Measurements from ENCODE around the gene RGS11.
A peak's percentile ranks its signal among the peaks of the same experiment; 100 is the strongest.

Gene RGS11

DNA sequence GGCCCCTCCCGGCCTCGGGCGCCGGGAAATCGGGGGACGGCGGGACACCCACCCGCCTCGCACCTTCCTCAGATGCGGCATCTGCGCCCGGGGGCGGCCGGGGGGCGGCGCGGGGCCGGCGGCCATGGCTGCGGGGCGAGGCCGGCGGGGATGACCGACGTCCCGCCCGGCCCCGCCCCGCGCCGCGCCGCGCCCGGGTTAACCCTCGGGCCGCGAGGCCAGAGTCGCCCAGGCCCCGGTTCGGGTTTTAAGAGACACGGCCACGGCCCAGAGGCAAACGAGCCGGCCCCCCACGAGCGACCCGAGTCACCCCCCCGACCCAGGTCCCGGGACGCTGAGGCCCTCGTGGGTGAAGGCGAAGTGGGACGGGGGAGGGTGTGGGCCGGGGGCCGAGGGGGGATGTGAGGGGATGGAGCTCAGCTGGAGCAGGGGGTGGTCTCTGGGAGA, at the start of gene RGS11:
Gene RGS11 (minus strand): TSS at position 159 of the 447 bp plus-strand sequence. CDS start 33 bp downstream, at position 126.
- DNase-seq = no peak

DNA sequence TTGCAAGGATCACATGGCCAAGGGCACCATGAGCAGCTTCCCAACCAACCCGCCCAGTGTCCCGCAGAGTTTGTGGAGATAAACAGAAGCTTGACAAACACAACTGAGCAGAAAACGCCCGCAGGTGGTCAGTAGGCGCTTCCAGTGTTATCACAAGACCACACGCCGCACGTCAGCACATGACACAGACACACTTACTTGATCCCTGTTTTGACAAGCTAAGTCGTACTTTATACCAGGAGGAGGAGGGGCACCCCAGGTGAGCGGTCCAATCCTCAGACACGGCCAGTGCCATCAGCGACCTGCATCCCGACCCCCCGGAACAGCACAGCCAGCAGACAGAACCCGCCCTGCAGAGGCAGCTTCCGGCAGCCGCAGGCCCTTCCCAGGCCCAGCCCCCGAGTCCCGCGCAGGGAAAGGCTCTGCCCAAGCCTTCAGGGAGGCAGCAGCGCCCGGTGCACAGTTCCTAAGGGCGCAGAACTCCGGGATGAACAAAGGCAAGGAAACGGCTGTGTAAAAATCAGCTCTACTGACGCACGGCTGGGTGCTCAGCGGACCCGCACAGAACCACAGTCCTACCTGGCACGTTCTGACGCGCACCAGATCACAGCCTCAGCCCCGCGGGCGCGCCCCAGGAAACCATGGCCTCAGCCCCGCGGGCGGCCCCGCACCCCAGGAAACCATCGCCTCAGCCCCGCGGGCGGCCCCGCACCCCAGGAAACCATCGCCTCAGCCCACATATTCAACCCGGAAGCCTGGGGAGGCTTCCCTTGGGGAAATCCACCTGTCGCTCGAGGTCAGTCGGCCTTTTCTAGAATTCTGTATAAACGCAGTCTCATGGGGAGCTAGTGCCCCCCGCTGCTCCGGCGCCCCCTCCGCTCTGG, 48.9 kb upstream of the RGS11 start:
- DNase-seq = no peak

GRCh38 chr16:324201-324450, 48.4 kb upstream of the RGS11 start:
- DNase-seq = no peak

DNA sequence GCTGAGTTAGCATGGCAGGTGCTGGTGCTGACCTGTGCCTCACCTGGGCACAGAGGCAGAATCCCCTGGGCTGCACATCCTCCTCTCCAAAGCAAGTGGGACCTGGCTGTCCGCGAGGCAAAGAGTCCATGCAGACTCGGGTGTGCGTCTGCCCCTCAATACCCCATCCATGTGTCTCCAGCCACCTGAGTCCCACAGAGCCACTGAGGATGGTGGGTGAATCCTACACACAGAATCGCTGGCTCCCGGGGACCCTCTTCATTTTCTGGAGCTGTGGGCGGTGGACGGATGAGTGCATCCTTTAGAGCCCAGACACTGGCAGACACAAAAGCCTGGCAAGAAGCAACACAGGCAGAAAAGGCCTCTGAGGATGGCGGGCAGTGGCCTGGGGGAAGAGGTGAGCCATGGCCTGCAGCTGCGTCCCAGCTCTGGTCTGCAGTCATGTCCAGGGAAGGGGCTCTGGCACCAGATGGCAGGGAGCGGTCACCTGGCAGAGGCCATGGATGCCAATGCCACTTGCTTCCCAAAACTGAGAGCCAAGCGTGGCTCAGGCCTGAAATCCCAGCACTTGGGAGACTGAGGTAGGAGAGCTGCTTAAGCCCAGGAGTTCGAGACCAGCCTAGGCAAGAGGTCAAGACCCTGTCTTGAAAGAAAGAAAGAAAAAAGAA, 46.9 kb upstream of the RGS11 start:
- DNase-seq = no peak

DNA sequence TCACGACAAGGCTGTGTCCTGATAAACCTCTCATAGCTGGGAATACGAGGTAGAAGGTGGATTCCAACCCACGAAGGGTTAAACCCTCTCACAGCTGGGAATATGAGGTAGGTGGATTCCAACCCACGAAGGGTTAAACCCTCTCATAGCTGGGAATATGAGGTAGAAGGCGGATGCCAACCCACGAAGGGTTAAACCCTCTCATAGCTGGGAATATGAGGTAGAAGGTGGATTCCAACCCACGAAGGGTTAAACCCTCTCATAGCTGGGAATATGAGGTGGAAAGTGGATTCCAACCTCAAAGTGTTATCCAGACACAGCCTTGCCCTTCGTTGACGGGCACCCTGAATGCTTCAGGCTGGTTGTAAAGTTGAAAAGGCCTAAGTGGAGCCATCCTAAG, 45.8 kb upstream of the RGS11 start:
- DNase-seq = no peak

DNA sequence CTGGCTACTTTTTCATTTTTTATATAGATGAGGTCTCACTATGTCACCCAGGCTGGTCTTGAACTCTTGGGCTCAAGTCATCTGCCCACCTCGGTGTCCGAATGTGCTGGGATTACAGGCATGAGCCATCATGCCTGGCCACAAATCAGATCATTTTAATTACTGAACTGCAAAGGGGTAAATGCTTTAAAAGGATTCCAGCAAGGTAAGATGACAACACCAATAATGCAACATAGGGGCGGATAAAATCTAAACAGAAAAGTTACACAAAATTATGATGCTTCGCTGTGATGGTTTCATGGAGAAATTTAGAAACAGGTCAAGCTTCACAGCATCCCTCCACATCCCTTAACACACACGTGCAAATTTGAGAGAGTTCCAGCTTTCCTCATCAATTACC, 44.5 kb upstream of the RGS11 start:
- no peak for DNase-seq

DNA sequence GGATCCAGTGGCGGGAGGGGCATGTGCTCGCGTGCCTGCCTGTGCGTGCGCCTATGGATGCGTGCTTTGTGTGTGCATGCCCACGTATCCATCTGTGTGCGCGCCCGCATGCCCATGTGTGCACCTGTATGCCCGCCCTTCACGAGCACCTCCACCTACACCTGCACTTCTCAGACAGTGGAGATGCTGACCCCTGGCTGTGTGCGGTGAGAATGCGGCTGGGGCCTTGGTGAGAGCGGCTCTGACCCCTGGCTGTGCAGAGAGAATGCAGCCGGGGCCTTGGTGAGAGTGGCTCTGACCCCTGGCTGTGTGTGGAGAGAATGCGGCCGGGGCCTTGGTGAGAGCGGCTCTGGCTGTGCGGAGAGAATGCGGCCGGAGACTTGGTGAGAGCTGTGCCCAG, 42.9 kb upstream of the RGS11 start:
- no peak for DNase-seq

DNA sequence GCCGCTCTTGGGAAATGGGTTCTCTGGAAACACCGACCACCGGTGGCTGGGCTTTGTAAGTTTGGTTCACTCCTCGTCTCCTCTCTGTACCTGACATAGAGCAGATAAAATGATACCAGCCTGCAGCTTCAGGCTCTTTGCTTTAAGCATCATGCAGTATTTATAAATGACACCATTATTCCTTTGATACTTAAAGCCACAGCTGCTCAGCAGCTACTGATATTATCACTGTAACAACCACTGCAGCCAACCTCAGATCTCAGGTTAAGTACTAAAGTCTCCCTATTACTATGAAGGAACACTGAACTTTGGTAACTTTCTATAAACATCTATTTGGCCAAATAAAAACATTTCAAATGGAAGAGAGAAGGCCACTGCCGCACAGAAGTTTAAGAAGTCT, 41.8 kb upstream of the RGS11 start:
- DNase-seq = no peak

GRCh38 chr16:316741-317464, 41.2 kb upstream of the RGS11 start:
- no peak for DNase-seq

DNA sequence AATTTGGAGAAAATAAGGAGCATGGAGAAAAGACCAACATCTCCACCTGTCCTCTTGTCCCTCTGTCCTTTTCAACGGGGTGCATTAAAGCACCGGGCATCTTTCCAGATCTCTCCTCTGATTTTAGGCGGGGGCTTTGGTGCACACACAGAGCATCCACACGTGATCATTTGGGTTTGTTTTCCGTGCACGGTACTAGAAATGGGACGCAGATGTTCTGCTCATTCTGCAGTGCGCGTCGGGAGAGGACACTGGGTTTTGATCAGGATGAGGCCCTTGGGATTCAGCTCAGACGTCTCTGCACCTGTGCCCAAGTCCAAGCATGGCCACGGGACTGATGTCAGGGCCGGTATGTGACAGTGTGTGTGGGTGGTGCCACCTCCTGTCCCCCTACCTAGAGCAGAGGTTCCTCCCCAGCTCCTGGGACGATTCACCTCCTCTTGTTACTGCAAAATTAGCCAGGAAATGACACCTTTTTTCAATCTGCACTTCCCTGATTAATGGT, 39.1 kb upstream of the RGS11 start:
- peak in 4 of 58 donors; percentile 16 to 39 (median 32) for DNase-seq

DNA sequence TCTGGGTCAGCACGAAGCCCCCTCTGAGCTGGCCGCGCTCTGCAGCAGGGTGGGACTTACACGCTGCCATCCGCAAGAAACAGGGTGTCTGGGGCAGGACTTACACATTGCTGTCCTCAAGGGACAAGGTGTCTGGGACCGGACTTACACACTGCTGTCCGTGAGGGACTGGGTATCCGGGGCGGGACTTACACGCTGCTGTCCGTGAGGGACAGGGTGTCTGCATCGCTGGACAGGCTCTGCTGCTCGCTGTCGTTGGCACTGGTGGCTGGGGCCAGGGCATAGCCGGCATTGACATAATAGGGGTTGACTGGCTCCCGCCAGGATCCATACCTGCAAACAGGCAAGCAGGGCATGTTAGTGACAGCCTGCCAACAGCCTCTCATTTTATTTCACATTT, 38.6 kb upstream of the RGS11 start:
- DNase-seq = no peak

- no peak for DNase-seq
These were observed 36.0 kb upstream of the RGS11 start for GRCh38 chr16:311725-312124.

- DNase-seq = no peak
These were observed 33.7 kb upstream of the RGS11 start for GRCh38 chr16:309476-309875.

- no peak for DNase-seq
These were observed 32.1 kb upstream of the RGS11 start for GRCh38 chr16:307691-308312.

GRCh38 chr16:306911-307370, 31.2 kb upstream of the RGS11 start:
- peak in 24 of 58 donors; percentile 5 to 76 (median 36) for DNase-seq

GRCh38 chr16:305916-306626, 30.3 kb upstream of the RGS11 start:
- DNase-seq = peak in 3 of 58 donors; percentile 8 to 28 (median 17)

GRCh38 chr16:303760-304505, 28.2 kb upstream of the RGS11 start:
- no peak for DNase-seq

DNA sequence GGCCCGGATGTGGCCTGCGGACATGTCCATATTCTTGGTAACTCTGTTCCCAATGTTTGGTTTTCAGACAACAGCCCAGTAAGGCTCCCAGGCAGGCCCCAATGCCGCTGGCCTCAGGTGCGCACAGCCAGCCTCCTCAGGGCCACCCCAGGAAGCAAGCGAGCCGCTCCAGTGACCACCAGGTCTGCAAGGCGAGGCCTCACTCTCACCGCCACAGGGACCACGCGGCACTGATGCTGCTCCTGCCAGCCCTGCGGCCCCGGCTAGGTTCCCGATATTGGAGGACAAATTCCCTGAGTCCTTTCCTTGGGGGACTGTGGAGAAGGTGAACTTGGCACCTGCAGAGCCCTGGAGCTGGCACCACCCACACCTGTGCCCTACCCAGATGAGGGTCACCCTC, 26.2 kb upstream of the RGS11 start:
- no peak for DNase-seq

DNA sequence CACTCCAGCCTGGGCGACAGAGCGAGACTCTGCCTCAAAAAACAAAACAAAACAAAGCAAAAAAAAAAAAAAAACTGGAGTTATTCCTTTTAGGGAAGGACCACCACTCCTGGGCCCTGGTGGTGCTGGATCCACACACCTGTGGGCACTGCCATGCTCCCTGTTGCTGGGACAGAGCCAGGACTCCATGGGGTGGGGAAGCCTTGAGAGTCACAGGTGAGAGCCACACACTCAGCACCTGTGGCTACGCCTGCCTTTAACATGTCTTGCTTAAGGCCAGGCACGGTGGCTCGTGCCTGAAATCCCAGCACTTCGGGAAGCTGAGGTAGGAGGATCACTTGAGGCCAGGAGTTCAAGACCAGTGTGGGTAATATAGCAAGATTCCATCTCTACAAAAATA, 25.5 kb upstream of the RGS11 start:
- no peak for DNase-seq

DNA sequence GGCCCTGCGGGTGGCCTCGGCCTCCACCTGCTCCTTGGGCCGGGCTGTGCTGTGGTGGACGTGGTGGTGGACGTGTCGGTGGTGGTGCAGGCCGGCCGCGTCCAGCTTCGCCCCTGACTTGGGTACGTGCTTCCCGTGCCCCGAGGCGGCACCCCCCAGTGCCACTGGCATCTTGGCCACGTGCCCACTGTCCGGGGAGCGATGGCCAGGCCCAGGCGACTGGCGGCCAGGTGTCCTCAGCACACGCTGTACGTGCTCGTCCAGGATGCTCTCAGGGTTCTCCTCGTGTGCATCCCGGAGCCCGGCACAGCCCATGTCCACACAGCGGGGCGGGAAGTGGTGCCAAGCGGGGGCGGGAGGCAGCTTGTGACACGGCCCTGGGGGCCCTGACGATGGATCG, 22.1 kb upstream of the RGS11 start:
- no peak for DNase-seq
